Measurements from ENCODE around the gene SBK1.

- no peak for TF ChIP-seq CTCF (IDR thresholded peaks at IDR 0.05)
- no peak for TF ChIP-seq POLR2A (IDR thresholded peaks at IDR 0.05)
Observed at GRCh38 chr16:28319476-28320022, 27.2 kb downstream of the SBK1 start.

Data from esophagus squamous epithelium (tissue), 4 donors.